ENCODE measurements around the gene LMTK2.

LMTK2 gene

GRCh38 chr7:98187138-98187502, 80.5 kb downstream of the LMTK2 start:
- TF ChIP-seq GATA3 (IDR thresholded peaks at IDR 0.05; ENCODE audit: low read depth, low read length) (no peak), GATA2 (IDR thresholded peaks at IDR 0.05; ENCODE audit: low read depth, low read length) (no peak)

DNA sequence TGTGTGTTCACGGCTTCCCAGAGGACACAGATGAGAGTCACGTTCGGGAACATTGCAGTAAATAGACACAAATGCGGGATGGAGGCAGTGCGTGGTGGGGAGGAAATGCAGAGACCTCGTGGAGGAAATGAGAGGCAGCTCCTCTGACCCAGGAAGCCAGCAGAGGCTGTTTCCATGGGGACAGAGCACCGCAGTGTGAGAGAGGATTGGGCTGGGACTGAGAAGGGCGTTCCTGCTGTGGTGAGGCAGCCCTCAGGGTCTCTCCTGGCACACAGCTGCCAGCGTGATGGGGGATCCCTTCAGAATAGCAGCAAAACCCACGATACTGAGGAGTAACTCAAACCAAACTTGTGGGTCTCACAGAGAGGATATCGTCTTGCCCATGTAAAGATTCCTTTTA, 82.9 kb downstream of the LMTK2 start:
- TF ChIP-seq GATA3 (IDR thresholded peaks at IDR 0.05; ENCODE audit: low read depth, low read length) (no peak), GATA2 (IDR thresholded peaks at IDR 0.05; ENCODE audit: low read depth, low read length) (no peak)

- TF ChIP-seq GATA3 (IDR thresholded peaks at IDR 0.05; ENCODE audit: low read depth, low read length) (no peak), GATA2 (IDR thresholded peaks at IDR 0.05; ENCODE audit: low read depth, low read length) (no peak)
Observed at GRCh38 chr7:98191668-98192431, 85.2 kb downstream of the LMTK2 start.

GRCh38 chr7:98192781-98193457, 86.3 kb downstream of the LMTK2 start:
- no peak for TF ChIP-seq GATA2 (IDR thresholded peaks at IDR 0.05; ENCODE audit: low read depth, low read length)
- no peak for TF ChIP-seq GATA3 (IDR thresholded peaks at IDR 0.05; ENCODE audit: low read depth, low read length)

GRCh38 chr7:98193474-98194180, 87.0 kb downstream of the LMTK2 start:
- no peak for TF ChIP-seq GATA2 (IDR thresholded peaks at IDR 0.05; ENCODE audit: low read depth, low read length)
- TF ChIP-seq GATA3 (IDR thresholded peaks at IDR 0.05; ENCODE audit: low read depth, low read length) = no peak

GRCh38 chr7:98194186-98194585, 87.5 kb downstream of the LMTK2 start:
- no peak for TF ChIP-seq GATA2 (IDR thresholded peaks at IDR 0.05; ENCODE audit: low read depth, low read length)
- TF ChIP-seq GATA3 (IDR thresholded peaks at IDR 0.05; ENCODE audit: low read depth, low read length) = no peak

GRCh38 chr7:98194672-98195457, 88.2 kb downstream of the LMTK2 start:
- no peak for TF ChIP-seq GATA3 (IDR thresholded peaks at IDR 0.05; ENCODE audit: low read depth, low read length)
- no peak for TF ChIP-seq GATA2 (IDR thresholded peaks at IDR 0.05; ENCODE audit: low read depth, low read length)

DNA sequence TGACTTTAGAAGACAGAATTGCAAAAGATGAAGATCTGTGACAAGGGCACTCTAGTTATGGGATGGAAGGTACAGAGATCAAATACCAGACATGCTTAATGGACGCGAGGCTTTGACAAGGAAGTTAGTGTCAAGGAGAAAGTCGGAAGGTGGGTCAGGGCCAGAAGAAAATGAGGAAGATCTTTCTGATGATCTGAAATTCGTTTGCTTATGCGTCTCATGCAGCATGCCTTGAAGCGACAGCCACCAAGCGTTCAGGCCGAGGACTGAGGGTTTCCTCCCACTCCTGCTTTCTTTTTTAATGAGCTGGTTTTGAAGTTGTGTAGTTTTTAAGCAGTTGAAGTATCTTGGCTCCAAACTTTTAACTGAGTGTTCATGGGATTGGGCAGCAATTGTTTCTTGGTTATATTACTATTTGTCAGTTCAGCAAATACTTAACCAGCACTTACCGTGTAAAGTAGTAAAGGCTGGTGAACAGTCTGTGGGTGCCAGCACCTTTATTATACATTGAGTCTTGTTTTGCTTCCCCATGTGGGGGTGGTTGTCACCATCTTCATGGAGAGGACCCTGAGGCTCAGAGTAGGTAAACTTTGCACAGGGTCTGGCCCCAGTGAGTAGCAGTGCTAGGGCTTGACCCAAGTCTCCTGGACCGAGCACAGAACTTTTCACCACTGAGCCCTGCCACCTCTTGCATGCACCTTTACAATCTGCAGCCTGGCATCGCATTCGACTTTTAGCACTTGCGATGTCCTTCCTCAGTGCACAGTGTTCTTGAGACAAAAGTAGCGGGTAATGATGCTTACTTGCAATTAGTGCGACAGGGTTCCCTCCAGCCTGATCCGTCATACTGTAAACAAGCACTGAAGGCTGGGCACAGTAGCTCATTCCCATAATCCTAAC, 90.3 kb downstream of the LMTK2 start:
- TF ChIP-seq GATA3 (IDR thresholded peaks at IDR 0.05; ENCODE audit: low read depth, low read length) (no peak), GATA2 (IDR thresholded peaks at IDR 0.05; ENCODE audit: low read depth, low read length) (no peak)

GRCh38 chr7:98199131-98199530, 92.5 kb downstream of the LMTK2 start:
- no peak for TF ChIP-seq GATA3 (IDR thresholded peaks at IDR 0.05; ENCODE audit: low read depth, low read length)
- no peak for TF ChIP-seq GATA2 (IDR thresholded peaks at IDR 0.05; ENCODE audit: low read depth, low read length)

DNA sequence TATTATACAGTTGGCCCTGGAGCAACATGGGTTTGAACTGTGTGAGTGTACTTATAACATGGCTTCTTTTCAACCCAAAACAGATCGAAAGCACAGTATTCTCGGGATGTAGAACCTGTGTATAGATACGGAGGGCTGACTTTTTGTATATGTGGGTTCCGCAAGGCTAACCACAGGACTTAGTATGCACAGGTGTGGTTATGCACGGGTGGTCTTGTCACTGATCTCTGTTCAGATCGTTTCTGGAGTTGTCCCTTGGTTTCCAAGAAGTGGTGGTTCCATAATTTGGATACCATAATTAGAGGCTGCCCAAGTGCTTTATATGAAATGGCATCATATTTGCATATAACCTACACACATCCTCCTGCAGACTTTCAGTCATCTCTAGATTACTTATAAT, 93.7 kb downstream of the LMTK2 start:
- no peak for TF ChIP-seq GATA2 (IDR thresholded peaks at IDR 0.05; ENCODE audit: low read depth, low read length)
- no peak for TF ChIP-seq GATA3 (IDR thresholded peaks at IDR 0.05; ENCODE audit: low read depth, low read length)

DNA sequence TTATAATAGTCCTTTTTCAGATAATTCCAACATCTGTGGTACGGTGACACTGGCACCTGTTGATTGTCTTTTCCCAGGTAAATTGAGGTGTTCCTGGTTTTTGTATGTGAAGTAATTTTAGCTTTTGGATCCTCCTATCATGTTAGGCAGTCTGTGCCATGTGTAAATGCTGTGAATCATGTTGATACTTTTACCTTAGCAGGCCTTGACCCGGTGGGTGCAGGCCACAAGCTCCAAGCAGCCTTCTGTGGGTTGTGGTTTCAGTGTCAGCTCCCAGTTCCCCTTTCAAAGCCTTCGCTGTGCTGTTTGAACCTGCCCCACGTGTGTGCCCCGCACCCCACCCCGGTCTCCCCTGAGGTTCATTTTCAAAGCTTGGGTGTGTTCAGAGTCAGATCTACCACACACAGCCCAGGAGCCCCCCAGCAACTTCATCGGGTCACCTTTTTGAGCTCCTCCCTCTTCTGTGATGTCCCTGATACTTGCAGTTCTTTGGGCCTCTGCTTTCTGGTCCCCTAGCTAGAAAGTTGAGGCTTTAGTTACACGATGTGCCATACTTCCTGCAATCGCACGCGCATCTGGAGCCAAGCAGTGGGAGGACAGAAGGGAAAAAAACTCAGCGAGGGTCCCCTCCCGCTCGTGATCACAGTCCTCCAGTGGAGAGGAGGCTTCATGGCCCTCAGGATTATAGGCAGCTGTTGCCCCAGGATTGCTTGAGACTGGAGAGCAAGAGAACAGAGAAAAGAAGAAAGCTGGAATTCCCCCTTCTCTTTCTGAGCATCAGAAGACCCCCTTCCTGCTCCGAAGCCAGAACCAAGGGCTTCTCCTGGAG, 95.9 kb downstream of the LMTK2 start:
- TF ChIP-seq GATA2 (IDR thresholded peaks at IDR 0.05; ENCODE audit: low read depth, low read length) (no peak), GATA3 (IDR thresholded peaks at IDR 0.05; ENCODE audit: low read depth, low read length) (no peak)

DNA sequence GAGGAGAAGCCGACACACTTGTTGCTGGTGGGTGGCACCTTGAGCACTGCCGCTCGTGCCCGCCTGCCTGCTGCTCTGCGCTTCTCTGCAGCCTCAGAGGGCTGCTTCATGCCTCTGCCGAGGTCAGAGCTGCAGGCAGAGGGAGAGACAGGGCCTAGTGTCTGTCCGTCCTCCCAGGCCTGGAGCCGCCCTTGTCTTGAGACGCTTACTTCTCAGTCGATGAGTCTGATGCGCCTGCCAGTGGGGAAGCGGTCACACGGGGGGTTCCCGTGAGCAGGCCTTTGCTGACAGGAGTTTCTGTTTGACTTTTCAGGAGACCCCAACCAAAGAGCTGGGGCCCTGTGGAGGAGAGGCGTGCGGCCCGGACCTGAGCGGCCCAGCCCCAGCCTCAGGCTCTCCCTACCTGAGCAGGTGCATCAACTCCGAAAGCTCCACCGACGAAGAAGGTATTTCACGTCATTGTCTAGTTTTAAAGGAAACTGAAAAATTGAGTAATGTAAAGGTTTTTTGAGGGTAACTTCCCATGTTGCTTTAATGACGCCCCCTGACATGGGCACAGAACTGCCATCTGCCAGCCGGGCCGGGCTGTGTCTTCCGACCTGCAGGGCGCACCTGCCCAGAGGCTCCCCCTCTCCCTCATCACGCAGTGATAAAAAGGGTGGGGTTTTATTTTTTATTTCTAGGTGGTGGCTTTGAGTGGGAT, 96.8 kb downstream of the LMTK2 start:
- no peak for TF ChIP-seq GATA3 (IDR thresholded peaks at IDR 0.05; ENCODE audit: low read depth, low read length)
- no peak for TF ChIP-seq GATA2 (IDR thresholded peaks at IDR 0.05; ENCODE audit: low read depth, low read length)

All from SH-SY5Y (cell line).